H9 (cell line): ENCODE measurements around the gene LAIR2. TPM values are rescaled to one million over a fixed set of nuclear protein-coding genes. Genes with fewer than 3 reads are reported as not detected.

ENCODE experiments used
- DNase-seq: peaks from one replicate; pipeline ENCODE4 v3.0.0-alpha.2; 2017
- H2AFZ ChIP-seq: one replicate; pipeline ENCODE4 v1.6.1; 2013; ENCODE audit warnings: mild to moderate bottlenecking, low read length, control low read depth, moderate library complexity
- H2AK5ac ChIP-seq: 2 replicates; pipeline ENCODE4 v1.6.1; 2013; ENCODE audit warnings: low read length, control low read depth, mixed read lengths; ENCODE audit not compliant: insufficient read length
- H2BK120ac ChIP-seq: one replicate; pipeline ENCODE4 v1.6.1; 2013; ENCODE audit warnings: low read depth, mild to moderate bottlenecking, low read length, control low read depth, inconsistent platforms; ENCODE audit not compliant: poor library complexity, severe bottlenecking
- H2BK12ac ChIP-seq: 2 replicates; pipeline ENCODE4 v1.6.1; 2013; ENCODE audit warnings: low read length, control low read depth, mixed read lengths, low read depth; ENCODE audit not compliant: insufficient read length
- H2BK15ac ChIP-seq: 2 replicates; pipeline ENCODE4 v1.6.1; 2013; ENCODE audit warnings: low read depth, low read length, control low read depth
- H2BK20ac ChIP-seq: one replicate; pipeline ENCODE4 v1.6.1; 2013; ENCODE audit warnings: low read depth, mild to moderate bottlenecking, low read length, control low read depth, inconsistent platforms; ENCODE audit not compliant: poor library complexity, severe bottlenecking
- H2BK5ac ChIP-seq: 2 replicates; pipeline ENCODE4 v1.6.1; 2013; ENCODE audit warnings: low read length, control low read depth, mixed read lengths; ENCODE audit not compliant: insufficient read length
- H3K14ac ChIP-seq: 2 replicates; pipeline ENCODE4 v1.6.1; 2013; ENCODE audit warnings: low read length, control low read depth; ENCODE audit not compliant: insufficient read depth
- H3K18ac ChIP-seq: 2 replicates; pipeline ENCODE4 v1.6.1; 2013; ENCODE audit warnings: low read depth, mild to moderate bottlenecking, mixed read lengths, low read length, control low read depth; ENCODE audit not compliant: insufficient read length
- H3K23ac ChIP-seq: 2 replicates; pipeline ENCODE4 v1.6.1; 2013; ENCODE audit warnings: low read length, control low read depth, mixed read lengths, low read depth; ENCODE audit not compliant: insufficient read length
- H3K23me2 ChIP-seq: 2 replicates; pipeline ENCODE4 v1.6.1; 2013; ENCODE audit warnings: low read depth, mild to moderate bottlenecking, mixed read lengths, low read length, control low read depth; ENCODE audit not compliant: insufficient read length, poor library complexity, severe bottlenecking
- H3K27ac ChIP-seq: 2 replicates; pipeline ENCODE4 v1.5.1; 2013; ENCODE audit warnings: low read length, control low read depth, mixed read lengths, low read depth; ENCODE audit not compliant: insufficient read length
- H3K27me3 ChIP-seq: 2 replicates; pipeline ENCODE4 v1.6.1; 2013; ENCODE audit warnings: low read length, control low read depth, inconsistent platforms; ENCODE audit not compliant: insufficient read depth
- H3K4ac ChIP-seq: 2 replicates; pipeline ENCODE4 v1.6.1; 2013; ENCODE audit warnings: low read depth, mild to moderate bottlenecking, control low read depth, inconsistent platforms, low read length, moderate library complexity
- H3K4me1 ChIP-seq: 2 replicates; pipeline ENCODE4 v1.6.1; 2013; ENCODE audit warnings: low read length, control low read depth, inconsistent platforms; ENCODE audit not compliant: insufficient read depth
- H3K4me2 ChIP-seq: 2 replicates; pipeline ENCODE4 v1.6.1; 2013; ENCODE audit warnings: low read length, control low read depth, mixed read lengths; ENCODE audit not compliant: insufficient read length, insufficient read depth
- H3K56ac ChIP-seq: 2 replicates; pipeline ENCODE4 v1.6.1; 2013; ENCODE audit warnings: low read depth, mild to moderate bottlenecking, mixed read lengths, low read length, control low read depth; ENCODE audit not compliant: insufficient read length
- H3K79me1 ChIP-seq: 2 replicates; pipeline ENCODE4 v1.6.1; 2013; ENCODE audit warnings: low read depth, mild to moderate bottlenecking, moderate library complexity, low read length, control low read depth, inconsistent platforms; ENCODE audit not compliant: insufficient read depth, poor library complexity, severe bottlenecking
- H3K79me2 ChIP-seq: 2 replicates; pipeline ENCODE4 v1.6.1; 2013; ENCODE audit warnings: low read length, control low read depth, inconsistent platforms; ENCODE audit not compliant: insufficient read depth
- H3K9ac ChIP-seq: 2 replicates; pipeline ENCODE4 v1.6.1; 2013; ENCODE audit warnings: low read length, control low read depth, mixed read lengths; ENCODE audit not compliant: insufficient read length; ENCODE audit errors: extremely low read depth
- H3K9me3 ChIP-seq: one replicate; pipeline ENCODE4 v1.6.1; 2013; ENCODE audit warnings: low read depth, low read length, inconsistent platforms; ENCODE audit not compliant: control insufficient read depth
- H3T11ph ChIP-seq: one replicate; pipeline ENCODE4 v1.6.1; 2013; ENCODE audit warnings: mild to moderate bottlenecking, low read length, control low read depth, inconsistent platforms
- H4K20me1 ChIP-seq: one replicate; pipeline ENCODE4 v1.6.1; 2013; ENCODE audit not compliant: control insufficient read depth, insufficient read length, insufficient read depth
- H4K5ac ChIP-seq: 2 replicates; pipeline ENCODE4 v1.6.1; 2013; ENCODE audit warnings: low read depth, mild to moderate bottlenecking, mixed read lengths, low read length, control low read depth; ENCODE audit not compliant: insufficient read length
- H4K8ac ChIP-seq: replicated peaks from 2 replicates; pipeline ENCODE4 v1.6.1; 2013; ENCODE audit warnings: low read length, control low read depth, mixed read lengths, low read depth; ENCODE audit not compliant: insufficient read length
- H4K91ac ChIP-seq: 2 replicates; pipeline ENCODE4 v1.6.1; 2013; ENCODE audit warnings: low read depth, mild to moderate bottlenecking, moderate library complexity, mixed read lengths, low read length, control low read depth; ENCODE audit not compliant: insufficient read length
- H3K27ac Mint-ChIP-seq, 3 experiments: 2 replicates in 2 of 3; 3 replicates in 1 of 3; pipeline ENCODE4 v1.8.0; 2020 to 2021; ENCODE audit warnings: mixed read lengths in 3 of 3, mild to moderate bottlenecking in 1 of 3, moderate library complexity in 1 of 3
- H3K27me3 Mint-ChIP-seq: 2 replicates; pipeline ENCODE4 v1.8.0; 2021; ENCODE audit warnings: low read depth, mild to moderate bottlenecking, moderate library complexity, mixed read lengths
- H3K36me3 Mint-ChIP-seq, 3 experiments: 2 replicates in 2 of 3; 3 replicates in 1 of 3; pipeline ENCODE4 v1.8.0; 2020 to 2021; ENCODE audit warnings: low read depth in 3 of 3, mixed read lengths in 3 of 3; ENCODE audit not compliant: insufficient read depth in 1 of 3
- H3K4me1 Mint-ChIP-seq, 2 experiments: 2 replicates each; pipeline ENCODE4 v1.8.0; 2020; ENCODE audit warnings: mixed read lengths in 2 of 2
- H3K4me3 Mint-ChIP-seq, 2 experiments: 2 replicates in 1 of 2; 3 replicates in 1 of 2; pipeline ENCODE4 v1.8.0; 2020 to 2021; ENCODE audit warnings: mild to moderate bottlenecking in 2 of 2, mixed read lengths in 2 of 2, moderate library complexity in 1 of 2
- H3K9me3 Mint-ChIP-seq, 2 experiments: 2 replicates in 1 of 2; 3 replicates in 1 of 2; pipeline ENCODE4 v1.8.0; 2020; ENCODE audit warnings: mild to moderate bottlenecking in 2 of 2, mixed read lengths in 2 of 2, moderate library complexity in 1 of 2
- WGBS: extraction: QIAGEN DNeasy Blood & Tissue Kit; methylation state at CpG from one replicate; pipeline ENCODE4 v1.1.7; 2013; ENCODE audit warnings: missing lambda C conversion rate, low lambda C conversion rate, mixed read lengths; ENCODE audit not compliant: insufficient read length; ENCODE audit errors: extremely low coverage; 5-methylcytosine and 5-hydroxymethylcytosine counted together
- total RNA-seq: library from RNA; stranded (reverse); gene quantifications from 2 replicates; pipeline ENCODE4 v1.2.1, GENCODE V29; 2021
- TF ChIP-seq, protein P1 (sequence below): fragments of 200-600 bp; sonication (generic); conservative IDR thresholded peaks from 3 replicates; pipeline ENCODE4 v1.8.0; 2021; ENCODE audit warnings: antibody characterized with exemption, mild to moderate bottlenecking

The LAIR2 gene
- total RNA-seq, 1 experiment from 2014 or later, result not detected

DNA sequence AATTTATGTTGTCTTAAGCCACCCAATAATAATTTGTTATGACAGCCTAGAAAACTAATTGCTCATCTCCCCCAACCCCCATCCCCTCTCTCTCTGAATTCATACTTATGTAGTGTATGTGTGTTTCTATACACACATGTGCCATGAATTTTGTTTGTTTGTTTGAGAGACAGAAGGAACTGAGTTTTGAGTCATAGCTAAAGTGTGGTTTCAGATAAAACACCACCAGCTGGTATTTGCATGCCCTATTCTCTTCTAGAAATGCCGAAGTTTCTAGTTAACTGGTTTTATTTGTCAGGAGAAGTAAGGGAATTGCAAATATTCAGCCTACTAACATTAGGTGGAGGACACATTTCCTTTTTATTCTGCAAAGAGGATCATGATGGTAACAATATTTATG lies 53.6 kb downstream of the LAIR2 start:
- peaks cover 8 to 27% (median 11%) of the 10 kb centered on the region in 3 experiments for H3K36me3 Mint-ChIP-seq
- H3K79me1 ChIP-seq, result no peaks in the 10 kb centered on the region
- no peaks in the 10 kb centered on the region for H3K27me3 ChIP-seq
- peaks cover 84% of the 10 kb centered on the region for H3K9me3 ChIP-seq
- no peaks in the 10 kb centered on the region for H3K79me2 ChIP-seq
- H3K4me1 Mint-ChIP-seq, result no peaks in the 10 kb centered on the region
- TF ChIP-seq, protein P1, sequence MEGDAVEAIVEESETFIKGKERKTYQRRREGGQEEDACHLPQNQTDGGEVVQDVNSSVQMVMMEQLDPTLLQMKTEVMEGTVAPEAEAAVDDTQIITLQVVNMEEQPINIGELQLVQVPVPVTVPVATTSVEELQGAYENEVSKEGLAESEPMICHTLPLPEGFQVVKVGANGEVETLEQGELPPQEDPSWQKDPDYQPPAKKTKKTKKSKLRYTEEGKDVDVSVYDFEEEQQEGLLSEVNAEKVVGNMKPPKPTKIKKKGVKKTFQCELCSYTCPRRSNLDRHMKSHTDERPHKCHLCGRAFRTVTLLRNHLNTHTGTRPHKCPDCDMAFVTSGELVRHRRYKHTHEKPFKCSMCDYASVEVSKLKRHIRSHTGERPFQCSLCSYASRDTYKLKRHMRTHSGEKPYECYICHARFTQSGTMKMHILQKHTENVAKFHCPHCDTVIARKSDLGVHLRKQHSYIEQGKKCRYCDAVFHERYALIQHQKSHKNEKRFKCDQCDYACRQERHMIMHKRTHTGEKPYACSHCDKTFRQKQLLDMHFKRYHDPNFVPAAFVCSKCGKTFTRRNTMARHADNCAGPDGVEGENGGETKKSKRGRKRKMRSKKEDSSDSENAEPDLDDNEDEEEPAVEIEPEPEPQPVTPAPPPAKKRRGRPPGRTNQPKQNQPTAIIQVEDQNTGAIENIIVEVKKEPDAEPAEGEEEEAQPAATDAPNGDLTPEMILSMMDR, result no peak
- no peak overlapping the region for H2BK5ac ChIP-seq
- no peak overlapping the region for H4K5ac ChIP-seq
- WGBS, result no CpG with 5 or more reads among the region's 1 CpG
- H3K4ac ChIP-seq, result no peak overlapping the region
- H3K27ac ChIP-seq, result no peak overlapping the region
- no peak overlapping the region for H3K18ac ChIP-seq
- DNase-seq, result no peak
- H3K9me3 Mint-ChIP-seq, result peaks cover 81 to 87% of the 10 kb centered on the region in 2 experiments
- no peak overlapping the region for H2BK12ac ChIP-seq
- no peak overlapping the region for H2AFZ ChIP-seq
- no peak overlapping the region for H2BK20ac ChIP-seq
- H3K23me2 ChIP-seq, result no peaks in the 10 kb centered on the region
- no peaks in the 10 kb centered on the region for H4K20me1 ChIP-seq
- no peak overlapping the region for H2AK5ac ChIP-seq
- no peak overlapping the region for H2BK15ac ChIP-seq
- no peak overlapping the region for H2BK120ac ChIP-seq
- H3K9ac ChIP-seq, result no peak overlapping the region
- H3K4me3 Mint-ChIP-seq, result no peak overlapping the region
- no peak overlapping the region for H3K27ac Mint-ChIP-seq
- H3T11ph ChIP-seq, result no peak overlapping the region
- H3K27me3 Mint-ChIP-seq, result peaks cover 2% of the 10 kb centered on the region; the same call in 1 of the 2 replicates
- no peak overlapping the region for H4K91ac ChIP-seq
- no peak overlapping the region for H3K4me2 ChIP-seq
- no peak overlapping the region for H3K56ac ChIP-seq
- H4K8ac ChIP-seq, result no peak overlapping the region
- H3K4me1 ChIP-seq, result no peaks in the 10 kb centered on the region
- no peak overlapping the region for H3K23ac ChIP-seq
- no peak overlapping the region for H3K14ac ChIP-seq
